MM.1S (cell line): Measurements from ENCODE around the gene ZIC4.

ENCODE experiments used
- EZH2 ChIP-seq: fragments of 300-600 bp; sonication (generic); optimal IDR thresholded peaks from 2 replicates; pipeline ENCODE3; 2017; ENCODE audit warnings: low read depth, mild to moderate bottlenecking, antibody characterized with exemption, low read length, mixed read lengths
- EZH2phosphoT487 ChIP-seq: fragments of 300-600 bp; sonication (generic); IDR thresholded peaks from 2 replicates; pipeline ENCODE4 v1.6.1; 2018; ENCODE audit warnings: antibody characterized with exemption, low read length
- TF ChIP-seq, protein P1 (sequence below): fragments of 300-600 bp; sonication (generic); IDR thresholded peaks from 2 replicates; pipeline ENCODE4 v1.5.1; 2016; ENCODE audit warnings: antibody characterized with exemption, low read length, mixed read lengths

DNA sequence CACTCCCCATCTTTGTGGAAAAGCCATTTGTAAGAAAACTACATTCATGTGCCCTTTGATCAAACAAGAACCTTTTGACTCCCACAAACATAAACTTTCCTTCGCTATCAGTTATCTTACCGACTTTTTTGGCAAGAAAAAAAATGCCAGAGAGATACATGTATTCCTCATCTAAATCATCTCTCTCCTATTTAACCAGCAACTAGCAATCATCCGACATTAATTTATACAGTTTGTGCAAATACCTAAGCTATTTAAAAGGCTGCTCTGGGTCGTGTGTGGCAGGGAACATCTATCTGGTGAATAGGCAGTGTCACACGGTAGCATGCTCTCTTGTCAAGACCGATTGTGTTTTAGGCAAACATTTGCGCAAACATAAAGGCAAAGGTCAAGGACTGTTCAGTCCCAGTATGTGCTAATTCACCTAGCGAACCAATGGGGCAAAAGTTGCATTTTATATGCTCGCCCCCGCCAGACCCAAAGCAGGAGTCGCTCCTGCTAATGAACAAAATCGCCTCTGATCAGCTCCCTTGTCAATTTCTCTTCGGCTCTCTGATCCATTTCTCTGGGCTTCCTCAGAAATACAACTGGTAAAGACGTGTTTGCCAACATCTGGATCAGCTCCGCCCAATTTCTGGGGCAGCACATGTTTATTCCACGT, 37.7 kb downstream of the ZIC4 start:
- TF ChIP-seq EZH2phosphoT487 (no peak), EZH2 (no peak)
- TF ChIP-seq, protein P1, sequence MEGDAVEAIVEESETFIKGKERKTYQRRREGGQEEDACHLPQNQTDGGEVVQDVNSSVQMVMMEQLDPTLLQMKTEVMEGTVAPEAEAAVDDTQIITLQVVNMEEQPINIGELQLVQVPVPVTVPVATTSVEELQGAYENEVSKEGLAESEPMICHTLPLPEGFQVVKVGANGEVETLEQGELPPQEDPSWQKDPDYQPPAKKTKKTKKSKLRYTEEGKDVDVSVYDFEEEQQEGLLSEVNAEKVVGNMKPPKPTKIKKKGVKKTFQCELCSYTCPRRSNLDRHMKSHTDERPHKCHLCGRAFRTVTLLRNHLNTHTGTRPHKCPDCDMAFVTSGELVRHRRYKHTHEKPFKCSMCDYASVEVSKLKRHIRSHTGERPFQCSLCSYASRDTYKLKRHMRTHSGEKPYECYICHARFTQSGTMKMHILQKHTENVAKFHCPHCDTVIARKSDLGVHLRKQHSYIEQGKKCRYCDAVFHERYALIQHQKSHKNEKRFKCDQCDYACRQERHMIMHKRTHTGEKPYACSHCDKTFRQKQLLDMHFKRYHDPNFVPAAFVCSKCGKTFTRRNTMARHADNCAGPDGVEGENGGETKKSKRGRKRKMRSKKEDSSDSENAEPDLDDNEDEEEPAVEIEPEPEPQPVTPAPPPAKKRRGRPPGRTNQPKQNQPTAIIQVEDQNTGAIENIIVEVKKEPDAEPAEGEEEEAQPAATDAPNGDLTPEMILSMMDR: no peak
